ENCODE data around the gene MDM4. TPM values are rescaled to one million over a fixed set of nuclear protein-coding genes. Genes with fewer than 3 reads are reported as not detected.
"Not testable (repeated sequence)": the region's sequence is repeated elsewhere in the genome, so short reads cannot be mapped to it uniquely, and the experiment has no call there.

The MDM4 gene
- total RNA-seq, 1 experiment from 2014 or later = 49.6 TPM

GRCh38 chr1:204520834-204521709 is 4.9 kb downstream of the MDM4 start:
- Histone ChIP-seq H4K91ac (ENCODE audit: insufficient read length, low read depth, low read length) (no peak overlapping the region), H3K9ac (ENCODE audit: extremely low read depth, insufficient read length, low read length) (no peak overlapping the region), H3K27ac (ENCODE audit: insufficient read length, low read depth, low read length) (no peak overlapping the region), H3K79me1 (ENCODE audit: insufficient read depth, low read depth, low read length, poor library complexity, severe bottlenecking) (peaks cover 13% of the 10 kb centered on the region), H2BK120ac (ENCODE audit: low read depth, low read length, poor library complexity, severe bottlenecking) (no peak overlapping the region), H3K27me3 (ENCODE audit: insufficient read depth, low read length) (no peaks in the 10 kb centered on the region), H4K8ac (replicated peaks; ENCODE audit: insufficient read length, low read depth, low read length) (no peak overlapping the region), H3K4ac (ENCODE audit: low read depth, low read length) (no peak overlapping the region), H3K4me2 (ENCODE audit: insufficient read depth, insufficient read length, low read length) (peak overlapping the region; percentile 24), H3T11ph (ENCODE audit: low read length) (no peak overlapping the region), H3K4me1 (ENCODE audit: insufficient read depth, low read length) (no peaks in the 10 kb centered on the region), H2BK12ac (ENCODE audit: insufficient read length, low read depth, low read length) (no peak overlapping the region), H3K56ac (ENCODE audit: insufficient read length, low read depth, low read length) (no peak overlapping the region), H2BK15ac (ENCODE audit: low read depth, low read length) (no peak overlapping the region), H2AFZ (ENCODE audit: low read length) (no peak overlapping the region), H3K23me2 (ENCODE audit: insufficient read length, low read depth, low read length, poor library complexity, severe bottlenecking) (no peaks in the 10 kb centered on the region), H4K5ac (ENCODE audit: insufficient read length, low read depth, low read length) (no peak overlapping the region), H4K20me1 (ENCODE audit: control insufficient read depth, insufficient read depth, insufficient read length) (no peaks in the 10 kb centered on the region), H3K9me3 (ENCODE audit: control insufficient read depth, low read depth, low read length) (no peaks in the 10 kb centered on the region), H3K14ac (ENCODE audit: insufficient read depth, low read length) (no peak overlapping the region), H2BK5ac (ENCODE audit: insufficient read length, low read length) (no peak overlapping the region), H2BK20ac (ENCODE audit: low read depth, low read length, poor library complexity, severe bottlenecking) (no peak overlapping the region), H3K18ac (ENCODE audit: insufficient read length, low read depth, low read length) (no peak overlapping the region), H2AK5ac (ENCODE audit: insufficient read length, low read length) (no peak overlapping the region), H3K23ac (ENCODE audit: insufficient read length, low read depth, low read length) (no peak overlapping the region), H3K79me2 (ENCODE audit: insufficient read depth, low read length) (peaks cover 22% of the 10 kb centered on the region; the same call in 1 of the 2 replicates)
- WGBS (ENCODE audit: extremely low coverage, insufficient read length, low lambda C conversion rate) = no CpG with 5 or more reads among the region's 5 CpGs
- no peaks in the 10 kb centered on the region for H3K27me3 Mint-ChIP-seq (ENCODE audit: low read depth)
- no peak overlapping the region for H3K4me3 Mint-ChIP-seq
- H3K27ac Mint-ChIP-seq = peak overlapping the region; percentile 1 to 74 (median 52); a peak in 5 of 7 replicates
- TF ChIP-seq CTCF (conservative IDR thresholded peaks at IDR 0.05) = no peak
- H3K36me3 Mint-ChIP-seq (ENCODE audit: insufficient read depth in 1 of 3, low read depth in 3 of 3) = peaks cover 36 to 55% (median 38%) of the 10 kb centered on the region in 3 experiments
- peaks cover 16 to 18% of the 10 kb centered on the region in 2 experiments for H3K4me1 Mint-ChIP-seq
- peaks cover 10 to 16% of the 10 kb centered on the region in 2 experiments for H3K9me3 Mint-ChIP-seq
- no peak for DNase-seq

GRCh38 chr1:204521941-204522521 is 5.8 kb downstream of the MDM4 start:
- H3K79me2 ChIP-seq (ENCODE audit: insufficient read depth, low read length) = peaks cover 19% of the 10 kb centered on the region; the same call in 1 of the 2 replicates
- H2AFZ ChIP-seq (ENCODE audit: low read length); H3K23ac ChIP-seq (ENCODE audit: insufficient read length, low read depth, low read length); H2AK5ac ChIP-seq (ENCODE audit: insufficient read length, low read length); H3K14ac ChIP-seq (ENCODE audit: insufficient read depth, low read length); H4K8ac ChIP-seq (replicated peaks; ENCODE audit: insufficient read length, low read depth, low read length); H3K18ac ChIP-seq (ENCODE audit: insufficient read length, low read depth, low read length); H3K27ac ChIP-seq (ENCODE audit: insufficient read length, low read depth, low read length); DNase-seq; H2BK20ac ChIP-seq (ENCODE audit: low read depth, low read length, poor library complexity, severe bottlenecking); H3K23me2 ChIP-seq (ENCODE audit: insufficient read length, low read depth, low read length, poor library complexity, severe bottlenecking); H3K56ac ChIP-seq (ENCODE audit: insufficient read length, low read depth, low read length); H3T11ph ChIP-seq (ENCODE audit: low read length); H3K4ac ChIP-seq (ENCODE audit: low read depth, low read length); H3K9me3 ChIP-seq (ENCODE audit: control insufficient read depth, low read depth, low read length); H4K5ac ChIP-seq (ENCODE audit: insufficient read length, low read depth, low read length); H3K4me1 ChIP-seq (ENCODE audit: insufficient read depth, low read length); H2BK120ac ChIP-seq (ENCODE audit: low read depth, low read length, poor library complexity, severe bottlenecking); H3K9ac ChIP-seq (ENCODE audit: extremely low read depth, insufficient read length, low read length); H3K4me2 ChIP-seq (ENCODE audit: insufficient read depth, insufficient read length, low read length); H2BK15ac ChIP-seq (ENCODE audit: low read depth, low read length); H3K4me3 Mint-ChIP-seq; H3K27me3 ChIP-seq (ENCODE audit: insufficient read depth, low read length); H3K27me3 Mint-ChIP-seq (ENCODE audit: low read depth); H2BK12ac ChIP-seq (ENCODE audit: insufficient read length, low read depth, low read length); H4K91ac ChIP-seq (ENCODE audit: insufficient read length, low read depth, low read length); H3K27ac Mint-ChIP-seq; H2BK5ac ChIP-seq (ENCODE audit: insufficient read length, low read length); H4K20me1 ChIP-seq (ENCODE audit: control insufficient read depth, insufficient read depth, insufficient read length): not testable (repeated sequence)
- peaks cover 13 to 18% of the 10 kb centered on the region in 2 experiments for H3K4me1 Mint-ChIP-seq
- peaks cover 13% of the 10 kb centered on the region for H3K79me1 ChIP-seq (ENCODE audit: insufficient read depth, low read depth, low read length, poor library complexity, severe bottlenecking)
- H3K36me3 Mint-ChIP-seq (ENCODE audit: insufficient read depth in 1 of 3, low read depth in 3 of 3) = peaks cover 38 to 62% (median 47%) of the 10 kb centered on the region in 3 experiments
- no CpG with 5 or more reads among the region's 5 CpGs for WGBS (ENCODE audit: extremely low coverage, insufficient read length, low lambda C conversion rate)
- H3K9me3 Mint-ChIP-seq = peaks cover 8 to 16% of the 10 kb centered on the region in 2 experiments

Data from H9 (cell line).